CD4-positive, alpha-beta T cell treated with Interleukin-15 for 4 hours (primary cell): ENCODE data around the gene SLC25A13.

Experiments
- DNase-seq: peaks from one replicate; pipeline ENCODE4 v3.0.0-alpha.2; 2020; ENCODE audit warnings: low spot score

The SLC25A13 gene

GRCh38 chr7:96238976-96239766 lies 82.7 kb downstream of the SLC25A13 start:
- no peak for DNase-seq

DNA sequence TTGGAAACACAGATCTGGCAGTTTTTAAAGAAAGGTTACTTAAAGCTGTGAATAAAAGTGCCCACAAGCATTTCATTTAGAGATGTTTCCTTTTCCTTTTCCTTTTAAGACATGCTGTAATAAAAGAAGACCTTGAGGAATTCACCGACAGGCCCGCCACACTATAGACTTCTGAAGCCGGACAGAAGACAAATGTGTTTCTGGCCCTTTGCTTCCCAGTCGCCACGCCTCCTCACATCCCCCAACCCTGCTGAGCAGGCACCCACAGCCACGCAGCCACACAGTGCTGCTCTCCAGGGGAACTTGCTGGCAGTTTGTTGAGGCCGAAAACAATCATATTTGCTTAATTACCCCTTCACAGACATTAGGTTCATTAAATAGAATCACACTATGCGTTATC lies 83.4 kb downstream of the SLC25A13 start:
- no peak for DNase-seq

- no peak for DNase-seq
Measured at GRCh38 chr7:96237040-96237439, 84.9 kb downstream of the SLC25A13 start.

DNA sequence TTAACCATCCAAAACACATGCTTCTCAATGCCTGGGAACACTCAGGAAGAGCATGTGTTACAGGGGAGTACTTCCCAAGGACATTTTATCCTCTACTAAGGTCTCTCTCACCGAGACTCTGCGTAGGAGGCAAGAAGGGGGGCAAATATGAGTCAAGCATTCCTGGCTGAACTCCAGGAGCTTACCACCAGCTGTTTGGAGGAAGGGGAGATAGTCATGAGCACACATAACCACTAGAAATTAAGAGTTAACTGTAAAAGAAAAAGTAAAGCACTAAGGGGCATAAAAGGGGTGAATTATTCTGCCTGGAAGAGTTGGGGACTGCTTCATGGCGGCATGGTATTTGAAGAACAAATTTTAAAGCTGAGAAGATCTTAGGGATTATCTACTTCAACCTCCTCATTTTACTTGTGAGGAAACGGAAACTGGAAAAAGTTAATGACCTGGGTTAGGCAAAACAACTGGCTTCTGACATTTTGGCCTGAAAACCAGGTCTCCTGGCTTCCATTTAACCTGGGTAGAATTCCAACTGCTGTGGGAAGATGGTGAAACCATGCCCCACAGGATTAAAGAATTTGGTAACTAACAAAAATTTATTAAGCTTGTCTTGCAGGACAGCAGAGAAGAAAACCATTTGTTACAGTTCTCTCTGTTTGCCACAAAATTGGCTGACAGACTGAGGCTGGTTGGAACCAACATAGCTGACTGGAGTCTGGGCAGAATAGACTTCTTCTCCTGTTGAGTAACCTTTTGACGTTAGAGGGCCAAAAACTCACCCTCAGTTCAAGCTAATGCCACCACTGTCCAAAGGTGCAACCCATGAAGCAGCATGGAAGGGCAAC lies 85.5 kb downstream of the SLC25A13 start:
- DNase-seq: no peak

DNA sequence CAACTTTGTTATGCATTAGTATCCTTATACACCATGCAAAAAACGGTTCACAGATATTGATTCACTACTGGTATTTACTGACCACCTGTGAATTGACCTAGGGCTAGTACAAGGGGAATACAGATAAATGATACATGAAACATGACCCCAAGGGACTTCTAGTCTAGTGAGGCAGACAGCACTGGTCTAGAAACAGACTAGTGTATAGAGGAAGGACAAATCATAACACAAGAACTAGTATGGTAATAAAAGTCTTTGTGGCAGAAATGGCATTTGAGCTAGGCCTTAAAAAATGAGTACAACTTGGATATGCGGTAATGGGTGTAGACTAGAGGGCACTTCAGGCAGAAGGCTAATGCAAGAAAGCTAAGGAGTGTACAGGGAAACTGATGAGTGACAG lies 86.6 kb downstream of the SLC25A13 start:
- no peak for DNase-seq

DNA sequence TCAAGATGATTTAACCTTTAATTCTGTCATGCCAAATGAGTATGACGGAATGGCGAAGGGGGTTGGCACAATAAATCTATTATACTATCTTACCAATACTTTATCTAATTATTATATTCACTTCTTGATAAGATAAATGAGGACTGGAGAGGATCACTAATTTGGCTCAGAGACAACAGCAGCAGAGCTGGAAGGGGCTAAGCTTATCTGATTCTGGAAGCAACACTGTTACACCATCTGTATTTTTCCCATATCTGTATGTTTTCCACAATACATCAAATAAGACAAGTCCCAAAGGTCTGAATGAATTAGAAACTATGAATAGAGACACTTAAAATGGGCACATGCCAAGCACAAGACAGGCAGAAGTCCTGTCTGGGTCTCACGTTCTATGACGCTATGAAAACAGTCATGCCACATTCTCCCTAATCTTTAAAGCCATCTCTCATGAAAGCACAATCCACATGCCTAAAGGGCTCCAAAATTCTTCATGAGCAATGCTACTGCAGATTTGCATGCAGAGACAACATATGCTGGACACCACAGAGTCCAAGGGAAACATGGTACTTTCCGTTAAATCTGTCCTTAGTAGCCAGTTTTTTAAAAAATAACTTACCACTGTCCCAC lies 88.3 kb downstream of the SLC25A13 start:
- no peak for DNase-seq

- no peak for DNase-seq
Measured at GRCh38 chr7:96233084-96233483, 88.8 kb downstream of the SLC25A13 start.

- no peak for DNase-seq
Measured at GRCh38 chr7:96228760-96229159, 93.1 kb downstream of the SLC25A13 start.

- no peak for DNase-seq
Measured at GRCh38 chr7:96225251-96225650, 96.6 kb downstream of the SLC25A13 start.

- DNase-seq: no peak
Measured at GRCh38 chr7:96224685-96225084, 97.2 kb downstream of the SLC25A13 start.

DNA sequence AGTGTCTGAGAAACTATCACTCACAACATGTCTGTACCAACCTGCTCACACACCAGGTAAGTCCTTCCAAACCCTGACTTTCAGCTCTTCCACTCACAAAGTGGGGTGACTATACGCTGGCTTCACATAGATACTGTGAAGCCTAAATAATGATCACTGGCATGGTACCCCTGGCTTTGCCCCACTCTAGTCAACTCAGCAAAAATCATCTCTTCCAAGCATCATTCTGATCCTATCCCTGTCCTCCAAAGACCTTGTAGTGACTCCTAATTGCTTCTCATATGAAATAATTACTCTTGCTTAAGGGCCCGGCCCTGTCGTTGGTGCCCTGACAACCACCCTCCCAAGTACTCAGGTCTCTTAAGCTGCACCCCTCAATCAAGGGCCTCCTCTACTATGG lies 97.8 kb downstream of the SLC25A13 start:
- DNase-seq: no peak

GRCh38 chr7:96221888-96222287 lies 100.0 kb downstream of the SLC25A13 start:
- DNase-seq: no peak

DNA sequence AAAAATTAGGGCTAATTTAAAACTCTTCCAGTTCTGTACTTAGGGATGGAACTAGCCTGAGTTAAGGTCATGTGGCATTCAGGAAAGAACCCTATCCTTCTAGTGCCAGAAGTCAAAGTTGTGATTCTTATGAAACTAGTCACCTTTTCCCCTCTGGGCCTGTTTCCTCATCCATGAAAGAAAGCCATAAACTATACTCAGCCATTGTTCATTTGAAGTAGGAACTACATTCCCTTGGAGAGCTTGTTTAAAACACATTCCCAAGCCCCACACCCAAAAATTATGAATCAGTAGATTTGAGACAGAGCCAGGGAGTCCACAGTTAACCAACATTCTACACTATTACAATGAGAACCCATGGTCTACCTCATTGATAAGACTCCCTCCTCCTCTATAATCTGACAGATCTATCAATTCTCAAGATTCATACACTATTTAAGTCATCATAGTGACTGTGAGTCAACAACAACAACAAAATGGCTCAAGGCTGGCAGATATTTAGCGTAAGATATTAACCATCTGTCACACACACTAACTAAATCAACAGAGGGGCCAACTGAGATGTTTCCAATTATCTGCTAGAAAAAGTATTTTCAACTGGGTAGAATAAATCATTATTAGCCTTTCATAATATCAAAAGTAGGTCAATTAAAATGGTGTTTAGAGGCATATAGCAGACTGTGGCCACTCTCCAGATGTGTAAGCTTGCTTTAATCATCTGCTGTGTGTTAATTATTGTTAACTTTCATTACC lies 102.3 kb downstream of the SLC25A13 start:
- no peak for DNase-seq

DNA sequence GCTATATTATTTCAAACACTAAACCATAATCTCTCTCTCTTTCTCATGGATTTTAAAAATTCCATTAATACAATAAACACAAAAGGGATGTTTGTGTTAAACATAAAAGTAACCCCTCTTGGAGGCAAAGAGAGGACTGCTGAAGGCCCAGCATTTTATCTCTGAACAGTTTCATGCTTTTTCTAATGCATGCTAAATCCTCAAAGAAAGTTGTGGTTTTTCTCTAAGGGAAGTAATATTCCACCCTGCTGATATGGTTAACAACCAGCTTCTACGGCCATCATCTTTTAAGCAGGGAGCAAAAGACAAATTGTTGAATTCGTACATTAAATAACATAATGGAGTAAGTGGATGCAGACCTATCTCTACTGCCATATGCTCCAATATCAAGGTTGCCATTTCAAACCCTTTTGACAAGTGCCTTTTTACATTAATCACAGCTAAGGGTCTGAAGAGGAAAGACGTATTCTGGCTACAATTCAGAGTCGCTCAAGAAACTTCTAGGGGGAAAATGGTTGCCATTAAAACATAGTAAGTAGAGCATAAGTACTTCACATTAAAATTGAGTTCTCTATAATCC lies 103.1 kb downstream of the SLC25A13 start:
- DNase-seq: no peak

GRCh38 chr7:96217147-96217546 lies 104.8 kb downstream of the SLC25A13 start:
- no peak for DNase-seq

GRCh38 chr7:96216373-96216772 lies 105.5 kb downstream of the SLC25A13 start:
- DNase-seq: no peak

GRCh38 chr7:96212474-96212873 lies 109.4 kb downstream of the SLC25A13 start:
- DNase-seq: no peak

DNA sequence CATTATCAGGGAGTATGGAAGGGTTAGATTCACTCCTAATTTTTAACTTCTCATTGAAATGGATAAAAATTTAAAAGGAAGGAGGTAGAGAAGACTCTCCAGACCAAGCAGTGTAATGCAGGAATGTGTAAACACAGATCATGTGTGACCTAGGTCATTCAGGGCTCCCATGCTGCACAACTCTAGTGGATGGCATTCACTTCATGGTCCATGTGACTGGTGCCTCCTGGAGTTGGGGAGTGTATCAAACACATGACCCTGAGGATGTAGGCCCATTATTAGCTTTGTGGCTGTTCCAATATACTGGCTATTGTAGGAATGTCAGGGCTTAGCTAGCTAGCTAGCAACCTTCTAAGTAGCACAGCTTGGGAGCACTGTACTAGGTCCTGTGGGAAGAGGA lies 109.9 kb downstream of the SLC25A13 start:
- no peak for DNase-seq

DNA sequence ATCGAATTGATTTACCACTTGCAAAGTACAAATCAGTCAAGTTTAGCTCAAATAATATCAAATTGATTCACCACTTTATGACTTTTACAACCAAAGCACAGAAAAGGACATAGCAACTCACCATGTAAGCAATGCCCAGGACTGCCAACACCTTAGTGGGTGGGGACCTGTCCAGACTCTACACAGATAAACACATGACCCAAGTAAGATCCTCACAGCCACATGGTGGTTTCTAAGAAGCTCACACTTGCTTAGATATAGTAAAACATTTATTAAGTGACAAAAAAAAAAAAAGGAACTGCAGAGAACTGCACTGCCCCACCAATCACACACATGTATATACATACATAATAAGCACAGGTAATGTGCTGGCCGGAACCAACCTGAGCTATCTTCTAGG lies 116.2 kb downstream of the SLC25A13 start:
- DNase-seq: no peak

DNA sequence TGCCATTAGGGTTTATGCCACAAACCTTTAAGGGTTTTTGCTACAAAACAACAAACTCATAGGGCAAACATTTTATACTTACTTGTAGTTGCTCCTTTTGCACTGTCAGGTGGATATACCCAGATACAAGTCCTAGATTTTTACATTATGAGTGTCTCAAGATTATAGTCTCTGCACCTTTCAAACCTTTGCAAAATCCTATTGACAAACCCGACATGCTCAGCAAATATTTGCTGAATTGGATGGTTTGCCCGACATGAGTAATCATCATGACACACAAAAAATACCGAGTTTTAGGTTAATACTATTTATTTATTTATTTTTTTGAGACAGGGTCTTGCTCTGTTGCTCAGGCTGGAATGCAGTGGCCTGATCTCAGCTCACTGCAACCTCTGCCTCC lies 117.3 kb downstream of the SLC25A13 start:
- DNase-seq: no peak

- no peak for DNase-seq
Measured at GRCh38 chr7:96203786-96204185, 118.1 kb downstream of the SLC25A13 start.

GRCh38 chr7:96202102-96202501 lies 119.8 kb downstream of the SLC25A13 start:
- no peak for DNase-seq
